ENCODE data around the gene EDA.

Gene EDA

DNA sequence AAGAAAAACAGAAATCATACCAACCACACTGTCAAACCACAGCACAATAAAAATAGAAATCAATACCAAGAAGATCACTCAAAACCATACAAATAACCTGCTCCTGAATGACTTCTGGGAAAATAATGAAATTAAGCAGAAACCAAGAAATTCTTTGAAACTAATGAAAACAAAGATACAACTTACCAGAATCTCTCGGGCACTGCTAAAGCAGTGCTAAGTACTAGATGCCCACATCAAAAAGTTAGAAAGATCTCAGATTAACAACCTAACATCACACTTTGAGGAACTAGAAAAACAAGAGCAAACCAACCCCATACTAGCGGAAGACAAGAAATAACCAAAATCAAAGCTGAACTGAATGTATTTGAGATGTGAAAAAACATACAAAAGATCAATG is 400.6 kb downstream of the EDA start:
- TF ChIP-seq, protein P1, sequence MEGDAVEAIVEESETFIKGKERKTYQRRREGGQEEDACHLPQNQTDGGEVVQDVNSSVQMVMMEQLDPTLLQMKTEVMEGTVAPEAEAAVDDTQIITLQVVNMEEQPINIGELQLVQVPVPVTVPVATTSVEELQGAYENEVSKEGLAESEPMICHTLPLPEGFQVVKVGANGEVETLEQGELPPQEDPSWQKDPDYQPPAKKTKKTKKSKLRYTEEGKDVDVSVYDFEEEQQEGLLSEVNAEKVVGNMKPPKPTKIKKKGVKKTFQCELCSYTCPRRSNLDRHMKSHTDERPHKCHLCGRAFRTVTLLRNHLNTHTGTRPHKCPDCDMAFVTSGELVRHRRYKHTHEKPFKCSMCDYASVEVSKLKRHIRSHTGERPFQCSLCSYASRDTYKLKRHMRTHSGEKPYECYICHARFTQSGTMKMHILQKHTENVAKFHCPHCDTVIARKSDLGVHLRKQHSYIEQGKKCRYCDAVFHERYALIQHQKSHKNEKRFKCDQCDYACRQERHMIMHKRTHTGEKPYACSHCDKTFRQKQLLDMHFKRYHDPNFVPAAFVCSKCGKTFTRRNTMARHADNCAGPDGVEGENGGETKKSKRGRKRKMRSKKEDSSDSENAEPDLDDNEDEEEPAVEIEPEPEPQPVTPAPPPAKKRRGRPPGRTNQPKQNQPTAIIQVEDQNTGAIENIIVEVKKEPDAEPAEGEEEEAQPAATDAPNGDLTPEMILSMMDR (IDR thresholded peaks at IDR 0.05; ENCODE audit: low read depth, low read length): no peak
- H3K4me3 ChIP-seq (ENCODE audit: low read depth, low read length): no peak overlapping the region

DNA sequence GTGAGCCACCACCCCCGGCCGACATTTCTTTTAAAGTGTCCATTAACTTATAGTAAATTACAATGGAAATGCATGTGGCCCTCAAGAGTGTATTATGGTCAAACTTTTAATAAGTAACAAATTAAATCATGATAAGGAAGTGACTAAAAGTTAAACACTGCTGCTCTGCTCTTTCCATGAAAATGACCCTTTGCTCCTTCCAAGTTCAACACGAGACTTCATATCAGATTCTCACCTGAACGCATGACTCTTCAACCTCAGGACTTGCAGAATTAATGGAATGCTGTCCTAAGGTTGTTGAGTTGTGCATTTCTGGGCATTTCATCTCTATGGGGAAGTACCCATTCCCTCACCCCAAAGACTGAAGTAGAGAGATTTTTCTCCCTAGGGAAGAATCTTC is 406.7 kb downstream of the EDA start:
- TF ChIP-seq, protein P1 (IDR thresholded peaks at IDR 0.05; ENCODE audit: low read depth, low read length): no peak
- no peak overlapping the region for H3K4me3 ChIP-seq (ENCODE audit: low read depth, low read length)

DNA sequence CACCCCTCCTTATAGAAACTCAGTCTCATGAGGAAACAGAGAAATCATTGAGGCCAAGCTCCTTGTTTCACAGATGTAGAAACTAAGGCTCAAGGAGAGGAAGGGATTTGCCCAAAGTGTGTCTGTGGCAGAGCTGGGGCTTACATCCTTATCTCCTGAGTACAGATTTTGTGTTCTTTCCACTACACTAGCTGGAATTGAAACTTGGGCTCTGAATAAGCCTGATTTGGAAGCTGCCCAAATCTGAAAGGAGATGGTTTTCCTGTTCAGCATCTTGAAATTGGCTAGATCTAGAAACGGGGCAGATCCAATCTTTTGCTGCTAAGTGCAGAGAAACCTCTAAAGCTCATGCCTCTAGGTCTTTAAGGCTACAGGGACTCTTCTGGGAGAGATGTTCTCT is 409.6 kb downstream of the EDA start:
- TF ChIP-seq, protein P1 (IDR thresholded peaks at IDR 0.05; ENCODE audit: low read depth, low read length): no peak
- H3K4me3 ChIP-seq (ENCODE audit: low read depth, low read length): no peak overlapping the region

DNA sequence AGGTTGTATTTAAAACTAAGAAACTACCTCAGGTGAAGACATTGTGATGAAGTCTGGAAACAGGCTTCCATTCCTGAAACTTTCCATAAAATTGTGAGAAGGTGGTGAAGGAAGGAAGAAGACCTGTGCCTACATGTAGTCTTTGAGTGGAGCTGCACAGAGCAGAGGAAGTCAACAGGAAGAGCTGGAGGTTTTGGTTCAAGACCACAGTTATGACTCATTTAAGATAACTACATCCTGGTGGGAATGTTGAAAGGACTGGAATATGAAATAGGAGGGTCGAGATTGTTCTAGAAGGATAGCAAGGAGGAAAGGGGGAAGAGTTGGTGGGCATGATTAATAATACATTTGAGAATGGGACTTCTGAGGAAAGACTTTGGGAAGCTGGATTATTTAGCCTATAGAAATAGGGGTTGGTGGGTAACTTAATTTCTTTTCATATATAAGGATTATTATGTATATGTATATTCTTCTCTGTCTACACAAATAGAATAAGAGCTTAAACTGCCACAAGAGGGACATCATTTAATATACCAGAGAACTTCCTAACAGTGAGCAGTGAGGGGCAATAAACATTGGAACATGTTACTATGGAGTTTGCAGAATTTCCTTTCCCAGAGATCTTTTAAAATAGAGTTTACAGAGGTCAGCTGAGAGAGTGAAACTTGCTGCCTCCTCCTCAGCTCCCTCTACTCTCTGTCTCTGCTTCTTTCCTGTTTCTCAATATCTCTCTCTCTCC is 410.4 kb downstream of the EDA start:
- H3K4me3 ChIP-seq (ENCODE audit: low read depth, low read length): no peak overlapping the region
- TF ChIP-seq, protein P1 (IDR thresholded peaks at IDR 0.05; ENCODE audit: low read depth, low read length): no peak

DNA sequence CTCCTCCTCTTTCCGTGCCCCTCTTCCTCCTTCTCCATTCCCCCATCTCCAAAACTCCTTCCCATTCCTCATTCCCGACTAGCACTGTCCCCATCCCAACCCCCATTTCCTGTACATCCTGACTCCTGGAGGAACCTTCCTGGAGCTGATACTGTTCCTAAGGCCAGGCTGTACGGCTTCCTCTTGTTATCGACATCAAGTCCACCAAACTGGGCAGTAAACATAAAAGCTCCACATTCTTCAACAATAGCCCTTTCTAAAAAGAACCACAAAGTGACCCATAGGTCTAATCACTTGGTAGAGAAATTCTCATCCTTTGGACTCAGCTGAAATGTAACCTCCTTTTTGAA is 410.9 kb downstream of the EDA start:
- TF ChIP-seq, protein P1 (IDR thresholded peaks at IDR 0.05; ENCODE audit: low read depth, low read length): no peak
- no peak overlapping the region for H3K4me3 ChIP-seq (ENCODE audit: low read depth, low read length)

DNA sequence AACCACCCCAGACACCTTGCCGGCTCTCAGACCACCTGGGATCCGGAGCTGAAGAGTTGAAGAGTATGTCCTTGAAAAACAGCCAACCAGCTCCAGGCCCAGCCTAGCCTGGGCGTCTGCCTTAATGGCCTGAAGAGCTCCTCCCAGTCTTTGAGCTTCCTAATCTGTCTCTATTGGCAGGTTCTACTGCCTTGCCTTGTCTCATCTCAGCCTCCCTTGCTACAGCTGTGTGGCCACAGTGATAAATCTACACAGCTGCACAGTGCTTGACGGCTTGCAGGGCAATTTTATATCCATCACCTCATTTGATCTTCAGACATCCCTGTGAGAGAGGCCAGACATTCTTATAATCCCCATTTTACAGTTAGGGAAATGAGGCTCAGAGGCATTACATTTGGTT is 413.9 kb downstream of the EDA start:
- no peak overlapping the region for H3K4me3 ChIP-seq (ENCODE audit: low read depth, low read length)
- TF ChIP-seq, protein P1 (IDR thresholded peaks at IDR 0.05; ENCODE audit: low read depth, low read length): no peak

DNA sequence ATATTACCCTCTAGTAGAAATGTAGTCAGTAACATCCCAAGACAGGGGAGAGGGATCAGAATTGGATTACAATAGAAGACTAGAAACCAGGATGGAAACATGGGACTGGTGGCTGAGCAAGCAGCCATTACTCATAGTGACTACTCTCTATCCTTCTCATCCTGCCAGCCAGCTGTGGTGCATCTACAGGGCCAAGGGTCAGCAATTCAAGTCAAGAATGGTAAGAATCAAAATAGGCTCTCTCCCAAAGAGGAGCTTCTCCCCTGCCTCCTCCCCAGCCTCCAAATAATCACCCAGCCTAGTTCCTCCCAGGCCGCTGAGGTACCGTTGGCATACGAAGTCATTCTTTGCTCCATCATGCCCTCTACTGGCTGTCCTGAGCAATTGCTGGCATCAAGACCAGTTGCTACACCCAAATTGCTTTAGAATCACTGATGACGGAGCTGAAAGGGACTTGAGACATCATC is 414.4 kb downstream of the EDA start:
- TF ChIP-seq, protein P1 (IDR thresholded peaks at IDR 0.05; ENCODE audit: low read depth, low read length): peak; percentile 73

More for the DNA sequence above, 414.4 kb downstream of the EDA start:
- no peak overlapping the region for H3K4me3 ChIP-seq (ENCODE audit: low read depth, low read length)
